Stimulated activated CD8-positive, alpha-beta memory T cell treated with anti-CD3 and anti-CD28 coated beads, Interleukin-12 subunit alpha, Interleukin-12 subunit beta, amount 100 ng/mL, for 24 hours (primary cell): ENCODE measurements around the gene LTN1.
"Not testable (repeated sequence)": the region's sequence is repeated elsewhere in the genome, so short reads cannot be mapped to it uniquely, and the experiment has no call there.

Experiments
- DNase-seq: peaks from one replicate; pipeline ENCODE4 v3.0.0-alpha.2; 2020; ENCODE audit errors: extremely low read depth

The LTN1 gene, protein sequence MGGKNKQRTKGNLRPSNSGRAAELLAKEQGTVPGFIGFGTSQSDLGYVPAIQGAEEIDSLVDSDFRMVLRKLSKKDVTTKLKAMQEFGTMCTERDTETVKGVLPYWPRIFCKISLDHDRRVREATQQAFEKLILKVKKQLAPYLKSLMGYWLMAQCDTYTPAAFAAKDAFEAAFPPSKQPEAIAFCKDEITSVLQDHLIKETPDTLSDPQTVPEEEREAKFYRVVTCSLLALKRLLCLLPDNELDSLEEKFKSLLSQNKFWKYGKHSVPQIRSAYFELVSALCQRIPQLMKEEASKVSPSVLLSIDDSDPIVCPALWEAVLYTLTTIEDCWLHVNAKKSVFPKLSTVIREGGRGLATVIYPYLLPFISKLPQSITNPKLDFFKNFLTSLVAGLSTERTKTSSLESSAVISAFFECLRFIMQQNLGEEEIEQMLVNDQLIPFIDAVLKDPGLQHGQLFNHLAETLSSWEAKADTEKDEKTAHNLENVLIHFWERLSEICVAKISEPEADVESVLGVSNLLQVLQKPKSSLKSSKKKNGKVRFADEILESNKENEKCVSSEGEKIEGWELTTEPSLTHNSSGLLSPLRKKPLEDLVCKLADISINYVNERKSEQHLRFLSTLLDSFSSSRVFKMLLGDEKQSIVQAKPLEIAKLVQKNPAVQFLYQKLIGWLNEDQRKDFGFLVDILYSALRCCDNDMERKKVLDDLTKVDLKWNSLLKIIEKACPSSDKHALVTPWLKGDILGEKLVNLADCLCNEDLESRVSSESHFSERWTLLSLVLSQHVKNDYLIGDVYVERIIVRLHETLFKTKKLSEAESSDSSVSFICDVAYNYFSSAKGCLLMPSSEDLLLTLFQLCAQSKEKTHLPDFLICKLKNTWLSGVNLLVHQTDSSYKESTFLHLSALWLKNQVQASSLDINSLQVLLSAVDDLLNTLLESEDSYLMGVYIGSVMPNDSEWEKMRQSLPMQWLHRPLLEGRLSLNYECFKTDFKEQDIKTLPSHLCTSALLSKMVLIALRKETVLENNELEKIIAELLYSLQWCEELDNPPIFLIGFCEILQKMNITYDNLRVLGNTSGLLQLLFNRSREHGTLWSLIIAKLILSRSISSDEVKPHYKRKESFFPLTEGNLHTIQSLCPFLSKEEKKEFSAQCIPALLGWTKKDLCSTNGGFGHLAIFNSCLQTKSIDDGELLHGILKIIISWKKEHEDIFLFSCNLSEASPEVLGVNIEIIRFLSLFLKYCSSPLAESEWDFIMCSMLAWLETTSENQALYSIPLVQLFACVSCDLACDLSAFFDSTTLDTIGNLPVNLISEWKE (N-terminal part only)

DNA sequence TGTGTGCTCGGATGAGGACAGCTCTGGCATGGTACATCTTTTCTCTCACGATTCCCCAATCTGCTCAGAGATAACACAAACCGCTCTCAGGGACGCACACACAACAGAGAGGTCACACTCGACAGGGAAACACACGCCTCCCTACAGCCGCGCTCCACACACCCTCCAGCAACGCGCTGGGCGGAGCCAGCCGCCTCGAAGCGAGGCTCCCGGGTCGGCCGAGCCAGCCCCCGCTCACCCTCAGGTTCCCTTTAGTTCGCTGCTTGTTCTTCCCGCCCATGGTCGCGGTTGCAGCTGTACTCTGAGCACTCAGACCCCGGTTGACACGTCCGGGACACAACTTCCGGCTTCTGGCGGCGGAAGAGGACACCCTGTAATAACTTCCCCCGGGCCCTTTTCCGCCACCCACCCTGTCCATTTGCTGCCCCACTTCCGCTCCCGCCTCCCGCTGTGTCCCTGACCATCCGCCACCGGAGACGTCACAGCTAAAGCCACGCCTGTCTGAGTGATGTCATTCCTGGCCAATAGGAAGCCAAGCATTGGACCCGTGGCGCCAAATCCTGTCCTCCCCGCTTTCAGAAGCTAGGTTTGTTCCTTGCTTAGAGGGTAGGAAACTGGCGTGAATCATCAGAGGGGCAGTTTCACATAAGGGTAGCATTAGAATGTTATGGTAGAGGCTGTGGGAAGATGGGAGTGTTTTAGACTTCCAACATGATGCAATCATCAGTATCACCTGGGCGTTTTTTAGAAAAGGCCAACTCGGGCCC lies at the start of gene LTN1:
Gene LTN1 (minus strand): TSS at position 352 of the 767 bp plus-strand sequence. CDS start 72 bp downstream, at position 280.
- DNase-seq = peak; percentile 99

GRCh38 chr21:29034678-29035077 lies 42.0 kb upstream of the LTN1 start:
- DNase-seq = no peak

DNA sequence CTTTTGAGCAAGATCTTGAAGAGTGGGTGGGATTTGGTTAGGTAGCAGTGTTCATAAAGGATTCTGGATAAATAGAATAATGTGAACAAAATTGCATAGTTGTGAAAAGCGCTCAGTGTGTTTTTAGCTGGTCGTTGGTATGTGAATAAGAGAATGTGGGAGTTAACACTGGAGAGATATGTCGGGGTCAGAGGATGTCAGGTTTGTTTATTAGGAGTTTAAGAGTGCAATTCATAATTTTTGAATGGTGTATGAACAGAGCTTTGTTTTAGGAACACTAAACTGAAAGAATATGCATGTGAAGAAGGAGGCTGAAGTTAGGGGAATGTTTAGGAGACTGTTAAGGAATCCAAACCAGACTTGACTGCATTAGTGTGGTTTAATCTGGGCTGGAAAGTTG lies 41.2 kb upstream of the LTN1 start:
- DNase-seq = no peak

DNA sequence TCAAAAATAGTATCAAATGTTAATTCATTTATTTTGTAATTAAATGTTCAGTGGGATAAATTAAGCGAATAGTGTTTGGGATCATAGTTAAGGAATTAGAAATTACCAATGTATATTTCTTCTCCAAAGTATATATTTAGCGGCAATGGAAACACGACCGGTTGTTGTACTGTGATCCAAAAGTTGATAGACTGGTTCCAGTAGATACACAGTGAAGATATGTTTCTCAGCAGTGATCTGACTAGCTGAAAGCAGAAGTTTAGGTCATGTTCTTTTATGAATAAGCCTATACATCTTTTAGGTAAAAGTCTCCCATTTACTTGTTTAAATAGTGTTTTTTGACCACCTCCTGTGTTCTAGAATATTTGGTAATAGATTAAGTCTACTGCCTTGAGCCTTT lies 40.6 kb upstream of the LTN1 start:
- DNase-seq = no peak

- no peak for DNase-seq
Measured at GRCh38 chr21:29030909-29031308, 38.2 kb upstream of the LTN1 start.

- no peak for DNase-seq
Measured at GRCh38 chr21:29029524-29029923, 36.8 kb upstream of the LTN1 start.

- no peak for DNase-seq
Measured at GRCh38 chr21:29025328-29025713, 32.6 kb upstream of the LTN1 start.

- peak; percentile 83 for DNase-seq
Measured at GRCh38 chr21:29024474-29025327, 32.0 kb upstream of the LTN1 start, which contains the start of gene USP16. TSS of gene USP16 (plus strand) at chr21:29024668. CDS start at chr21:29027914, 3,246 bp downstream.

DNA sequence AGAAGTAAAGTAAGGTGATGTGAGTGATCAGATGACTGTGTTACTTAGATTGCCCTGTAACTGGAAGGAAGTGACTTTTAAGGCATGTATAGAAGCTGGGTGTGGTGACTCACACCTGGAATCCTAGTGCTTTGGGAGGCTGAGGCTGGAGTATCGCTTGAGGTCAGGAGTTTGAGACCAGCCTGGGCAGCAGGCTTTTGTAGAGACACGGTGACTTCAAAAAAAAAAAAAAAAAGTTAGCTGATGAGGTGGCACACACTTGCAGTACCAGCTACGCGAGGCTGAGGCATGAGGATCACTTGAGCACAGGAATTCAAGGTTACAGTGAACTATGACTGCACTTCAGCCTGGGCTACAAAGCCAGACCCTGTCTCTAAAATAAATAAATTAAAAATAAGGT lies 29.5 kb upstream of the LTN1 start:
- DNase-seq = no peak

DNA sequence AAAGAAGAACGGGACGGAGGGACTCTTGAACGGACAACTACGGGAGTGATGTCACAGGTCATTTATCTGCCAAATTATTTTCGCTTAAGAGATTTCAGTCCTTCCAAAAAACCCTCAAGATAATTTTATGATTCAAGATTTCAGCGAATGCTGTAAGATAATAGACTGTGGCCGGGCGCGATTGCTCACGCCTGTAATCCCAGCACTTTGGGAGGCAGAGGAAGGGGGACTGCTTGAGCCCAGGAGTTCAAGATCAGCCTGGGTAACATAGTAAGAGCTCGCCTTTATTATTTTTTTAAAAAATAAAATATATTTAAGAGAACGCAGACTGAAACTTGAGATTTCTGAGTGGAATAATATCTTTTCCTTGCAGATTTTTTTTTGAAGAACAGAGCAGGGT lies 25.9 kb upstream of the LTN1 start:
- no peak for DNase-seq

- no peak for DNase-seq
Measured at GRCh38 chr21:29017639-29018237, 25.1 kb upstream of the LTN1 start.

DNA sequence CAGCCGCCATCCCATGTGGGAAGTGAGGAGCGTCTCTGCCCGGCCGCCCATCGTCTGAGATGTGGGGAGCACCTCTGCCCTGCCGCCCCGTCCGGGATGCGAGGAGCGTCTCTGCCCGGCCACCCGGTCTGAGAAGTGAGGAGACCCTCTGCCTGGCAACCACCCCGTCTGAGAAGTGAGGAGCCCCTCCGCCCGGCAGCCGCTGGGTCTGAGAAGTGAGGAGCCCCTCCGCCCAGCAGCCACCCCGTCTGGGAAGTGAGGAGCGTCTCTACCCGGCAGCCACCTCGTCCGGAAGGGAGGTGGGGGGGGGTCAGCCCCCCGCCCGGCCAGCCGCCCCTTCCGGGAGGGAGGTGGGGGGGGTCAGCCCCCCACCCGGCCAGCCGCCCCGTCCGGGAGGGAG lies 18.6 kb upstream of the LTN1 start:
- DNase-seq = not testable (repeated sequence)

DNA sequence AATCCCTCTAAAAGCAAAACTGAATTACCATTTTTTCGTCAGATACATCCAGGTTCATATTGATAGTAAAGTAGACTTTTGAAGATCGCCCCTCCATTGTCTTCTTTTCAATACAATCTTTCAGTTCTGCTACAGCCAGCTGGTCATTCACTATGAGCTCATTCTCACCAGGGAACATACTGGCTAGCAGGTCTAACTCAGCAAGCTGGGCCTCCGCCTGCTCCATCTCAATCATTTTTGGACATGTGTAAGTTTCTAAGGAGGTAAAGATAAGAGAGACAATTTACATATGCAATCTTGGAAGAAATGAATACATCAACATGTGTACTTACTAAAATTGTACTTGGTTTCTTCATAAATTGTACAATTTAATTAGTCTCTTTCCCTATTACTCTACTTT lies 15.7 kb upstream of the LTN1 start:
- no peak for DNase-seq

- no peak for DNase-seq
Measured at GRCh38 chr21:29007810-29008209, 15.1 kb upstream of the LTN1 start.

- DNase-seq = no peak
Measured at GRCh38 chr21:29007135-29007534, 14.5 kb upstream of the LTN1 start.

DNA sequence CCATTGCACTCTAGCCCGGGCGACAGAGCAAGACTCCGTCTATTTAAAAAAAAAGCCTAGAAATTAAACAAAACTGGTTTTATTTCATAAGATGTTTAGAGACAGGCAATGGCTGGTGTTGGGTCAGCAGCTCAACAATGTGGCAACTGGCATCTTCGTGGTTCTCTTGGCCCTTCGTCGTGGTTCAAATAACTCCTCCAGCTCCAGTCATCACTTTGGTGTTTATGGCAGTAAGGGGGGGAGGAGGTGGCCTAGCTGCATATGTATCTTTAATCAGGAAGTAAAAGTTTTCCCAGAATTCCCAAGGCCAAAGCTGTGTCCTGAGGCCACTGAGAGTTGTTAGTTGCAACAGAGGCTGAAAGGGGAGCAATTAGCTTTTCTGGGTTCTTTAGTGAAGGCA lies 13.0 kb upstream of the LTN1 start:
- no peak for DNase-seq

DNA sequence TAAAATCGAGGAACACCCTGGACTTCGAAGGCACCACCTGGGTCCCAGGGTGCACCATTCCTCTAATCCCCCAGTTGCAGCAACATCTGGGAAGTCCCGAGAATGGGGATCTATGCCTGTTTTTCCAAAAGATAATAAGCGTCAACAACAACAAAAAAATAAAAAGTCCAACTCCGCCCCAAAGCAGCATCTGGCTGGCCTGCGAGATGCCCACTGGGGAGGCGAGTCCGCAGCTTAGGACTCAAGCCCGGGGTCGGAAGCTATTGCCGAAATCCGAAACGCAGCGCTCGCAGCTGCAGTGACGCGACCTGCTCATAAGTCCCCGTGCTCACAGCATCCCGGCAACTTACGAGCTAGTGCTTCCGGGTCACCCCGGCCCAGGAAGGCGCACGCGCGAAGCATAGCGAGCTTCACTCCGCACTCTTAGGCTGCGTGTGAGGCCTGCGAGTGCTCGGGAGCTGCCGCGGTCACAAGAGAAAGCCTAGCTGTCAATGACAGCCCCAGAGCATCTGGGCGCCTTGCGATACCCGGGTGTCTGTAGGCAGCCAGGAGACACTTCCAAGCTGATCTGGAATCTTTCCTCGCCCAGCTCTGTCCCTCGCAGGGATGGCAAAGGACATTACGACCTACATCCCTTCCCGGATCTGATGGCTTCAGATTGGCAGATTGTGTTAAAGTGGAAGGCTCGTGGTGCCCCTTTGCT lies 9.9 kb upstream of the LTN1 start:
- DNase-seq = peak; percentile 86

- DNase-seq = no peak
Measured at GRCh38 chr21:28993293-28993629, 584 bp upstream of the LTN1 start.

GRCh38 chr21:28991861-28992525 lies 684 bp downstream of the LTN1 start:
- DNase-seq = no peak
